ENCODE data around the gene NETO2. TPM values are rescaled to one million over a fixed set of nuclear protein-coding genes. Genes with fewer than 3 reads are reported as not detected.

NETO2 gene
- total and polyA plus RNA-seq, 2 donors (not counting 1 experiment from before 2014, with no cell fraction given): 3.0 to 13.2 TPM

- H3K4me3 ChIP-seq (replicated peaks in 1 of 4; ENCODE audit: control extremely low read depth in 1 of 4, insufficient read depth in 1 of 4, low read depth in 3 of 4, low read length in 4 of 4): peak overlapping the region; percentile 37 to 67 (median 46)
- H3K27me3 ChIP-seq (ENCODE audit: control insufficient read depth, insufficient read depth, low read length): no peaks in the 10 kb centered on the region
- H3K27ac ChIP-seq (ENCODE audit: insufficient read depth, low read length): peak overlapping the region; percentile 16
Observed at GRCh38 chr16:47037746-47038458, 105.8 kb downstream of the NETO2 start.

DNA sequence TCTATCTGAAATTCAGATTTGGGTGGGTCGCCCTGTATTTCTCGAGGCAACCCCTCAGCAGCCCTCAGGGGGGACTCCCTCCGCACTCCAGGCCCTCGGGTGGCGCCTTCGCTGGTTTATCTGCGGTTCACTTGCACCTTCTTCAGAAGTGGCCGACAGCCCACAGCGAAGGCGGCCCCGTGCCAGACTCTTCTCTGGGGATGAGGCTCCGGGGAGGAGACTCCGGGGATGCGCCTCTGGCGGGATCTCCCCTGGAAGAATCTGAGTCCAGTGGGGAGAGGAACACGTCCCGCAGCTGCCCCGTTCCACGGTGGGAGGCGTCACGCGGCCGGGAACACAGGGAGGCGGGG, 106.4 kb downstream of the NETO2 start:
- TF ChIP-seq EZH2 (IDR thresholded peaks at IDR 0.05; ENCODE audit: low read length, missing control alignments): no peak
- TF ChIP-seq, protein P1, sequence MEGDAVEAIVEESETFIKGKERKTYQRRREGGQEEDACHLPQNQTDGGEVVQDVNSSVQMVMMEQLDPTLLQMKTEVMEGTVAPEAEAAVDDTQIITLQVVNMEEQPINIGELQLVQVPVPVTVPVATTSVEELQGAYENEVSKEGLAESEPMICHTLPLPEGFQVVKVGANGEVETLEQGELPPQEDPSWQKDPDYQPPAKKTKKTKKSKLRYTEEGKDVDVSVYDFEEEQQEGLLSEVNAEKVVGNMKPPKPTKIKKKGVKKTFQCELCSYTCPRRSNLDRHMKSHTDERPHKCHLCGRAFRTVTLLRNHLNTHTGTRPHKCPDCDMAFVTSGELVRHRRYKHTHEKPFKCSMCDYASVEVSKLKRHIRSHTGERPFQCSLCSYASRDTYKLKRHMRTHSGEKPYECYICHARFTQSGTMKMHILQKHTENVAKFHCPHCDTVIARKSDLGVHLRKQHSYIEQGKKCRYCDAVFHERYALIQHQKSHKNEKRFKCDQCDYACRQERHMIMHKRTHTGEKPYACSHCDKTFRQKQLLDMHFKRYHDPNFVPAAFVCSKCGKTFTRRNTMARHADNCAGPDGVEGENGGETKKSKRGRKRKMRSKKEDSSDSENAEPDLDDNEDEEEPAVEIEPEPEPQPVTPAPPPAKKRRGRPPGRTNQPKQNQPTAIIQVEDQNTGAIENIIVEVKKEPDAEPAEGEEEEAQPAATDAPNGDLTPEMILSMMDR (conservative IDR thresholded peaks at IDR 0.05 in 1 of 2, IDR thresholded peaks at IDR 0.05 in 1 of 2; ENCODE audit: low read depth in 1 of 2, low read length in 2 of 2): peak in 1 of 2 donors; percentile 16
- Histone ChIP-seq H3K4me3 (replicated peaks in 1 of 4; ENCODE audit: control extremely low read depth in 1 of 4, insufficient read depth in 1 of 4, low read depth in 3 of 4, low read length in 4 of 4) (peak overlapping the region; percentile 11 to 67 (median 44)), H3K9me3 (ENCODE audit: control insufficient read depth, insufficient read depth, low read depth, low read length) (no peaks in the 10 kb centered on the region), H3K36me3 (ENCODE audit: control insufficient read depth, insufficient read depth, low read length) (no peaks in the 10 kb centered on the region), H4K20me1 (ENCODE audit: control insufficient read depth, extremely low read depth, insufficient read depth, low read length) (no peaks in the 10 kb centered on the region), H3K4me1 (ENCODE audit: control insufficient read depth, extremely low read depth, insufficient read depth, low read length) (no peaks in the 10 kb centered on the region), H3K79me2 (ENCODE audit: control insufficient read depth, insufficient read depth, low read length) (no peaks in the 10 kb centered on the region), H3K27me3 (ENCODE audit: control insufficient read depth, insufficient read depth, low read length) (no peaks in the 10 kb centered on the region), H3K9ac (ENCODE audit: insufficient read depth, low read length) (peak overlapping the region; percentile 44), H3K27ac (ENCODE audit: insufficient read depth, low read length) (no peak overlapping the region), H2AFZ (ENCODE audit: low read length) (peak overlapping the region; percentile 47), H3K4me2 (ENCODE audit: extremely low read depth, insufficient read depth, low read length) (peak overlapping the region; percentile 83)
- peak in 1 of 2 donors; percentile 21 for DNase-seq (ENCODE audit: low read depth in 2 of 2)

More at GRCh38 chr16:47037746-47038458, 105.8 kb downstream of the NETO2 start:
- H4K20me1 ChIP-seq (ENCODE audit: control insufficient read depth, extremely low read depth, insufficient read depth, low read length): no peaks in the 10 kb centered on the region
- H3K4me2 ChIP-seq (ENCODE audit: extremely low read depth, insufficient read depth, low read length): peak overlapping the region; percentile 83
- H3K4me1 ChIP-seq (ENCODE audit: control insufficient read depth, extremely low read depth, insufficient read depth, low read length): no peaks in the 10 kb centered on the region
- TF ChIP-seq, protein P1 (conservative IDR thresholded peaks at IDR 0.05 in 1 of 2, IDR thresholded peaks at IDR 0.05 in 1 of 2; ENCODE audit: low read depth in 1 of 2, low read length in 2 of 2): peak; percentile 77 to 83
- no peak for TF ChIP-seq EZH2 (IDR thresholded peaks at IDR 0.05; ENCODE audit: low read length, missing control alignments)
- no peaks in the 10 kb centered on the region for H3K36me3 ChIP-seq (ENCODE audit: control insufficient read depth, insufficient read depth, low read length)
- H3K9me3 ChIP-seq (ENCODE audit: control insufficient read depth, insufficient read depth, low read depth, low read length): no peaks in the 10 kb centered on the region
- no peaks in the 10 kb centered on the region for H3K79me2 ChIP-seq (ENCODE audit: control insufficient read depth, insufficient read depth, low read length)
- peak overlapping the region; percentile 87 for H2AFZ ChIP-seq (ENCODE audit: low read length)
- H3K9ac ChIP-seq (ENCODE audit: insufficient read depth, low read length): peak overlapping the region; percentile 72
- DNase-seq (ENCODE audit: low read depth in 2 of 2): peak; percentile 68

DNA sequence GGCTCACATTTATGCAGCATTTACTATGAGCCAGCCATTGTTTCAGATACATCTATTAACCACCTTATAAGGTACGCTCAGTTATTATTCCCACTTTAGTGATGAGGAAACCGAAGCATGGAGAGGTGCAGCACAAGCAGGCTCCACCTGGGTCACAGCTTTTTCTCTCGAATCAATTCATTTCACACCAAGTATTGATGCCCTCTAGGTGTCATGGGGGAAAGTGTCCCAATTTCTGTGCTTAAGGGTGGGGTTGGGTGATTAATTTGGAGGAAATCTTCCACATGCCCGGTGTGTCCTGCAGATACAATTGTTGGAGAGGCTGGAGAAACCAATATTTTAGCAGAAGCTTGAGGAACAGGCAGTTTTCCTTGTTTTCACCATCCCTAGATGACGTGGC, 107.5 kb downstream of the NETO2 start:
- Histone ChIP-seq H3K4me3 (replicated peaks in 1 of 4; ENCODE audit: control extremely low read depth in 1 of 4, insufficient read depth in 1 of 4, low read depth in 3 of 4, low read length in 4 of 4) (no peak overlapping the region), H3K4me2 (ENCODE audit: extremely low read depth, insufficient read depth, low read length) (no peak overlapping the region), H3K9ac (ENCODE audit: insufficient read depth, low read length) (no peak overlapping the region), H3K79me2 (ENCODE audit: control insufficient read depth, insufficient read depth, low read length) (no peaks in the 10 kb centered on the region), H3K4me1 (ENCODE audit: control insufficient read depth, extremely low read depth, insufficient read depth, low read length) (no peaks in the 10 kb centered on the region), H3K9me3 (ENCODE audit: control insufficient read depth, insufficient read depth, low read depth, low read length) (no peaks in the 10 kb centered on the region), H3K27me3 (ENCODE audit: control insufficient read depth, insufficient read depth, low read length) (no peaks in the 10 kb centered on the region), H3K36me3 (ENCODE audit: control insufficient read depth, insufficient read depth, low read length) (no peaks in the 10 kb centered on the region), H4K20me1 (ENCODE audit: control insufficient read depth, extremely low read depth, insufficient read depth, low read length) (no peaks in the 10 kb centered on the region), H2AFZ (ENCODE audit: low read length) (no peak overlapping the region), H3K27ac (ENCODE audit: insufficient read depth, low read length) (no peak overlapping the region)
- DNase-seq (ENCODE audit: low read depth in 2 of 2): no peak
- TF ChIP-seq, protein P1 (conservative IDR thresholded peaks at IDR 0.05 in 1 of 2, IDR thresholded peaks at IDR 0.05 in 1 of 2; ENCODE audit: low read depth in 1 of 2, low read length in 2 of 2): no peak
- no peak for TF ChIP-seq EZH2 (IDR thresholded peaks at IDR 0.05; ENCODE audit: low read length, missing control alignments)
